Measurements from ENCODE around the gene HOXB1. TPM values are rescaled to one million over a fixed set of nuclear protein-coding genes. Genes with fewer than 3 reads are reported as not detected.
"Not testable (repeated sequence)": the region's sequence is repeated elsewhere in the genome, so short reads cannot be mapped to it uniquely, and the experiment has no call there.

The HOXB1 gene
- total and polyA plus RNA-seq, 12 donors = not detected

- 74 to 86% methylated on average over 2 of the region's 2 CpGs for WGBS, 2 donors
- intact Hi-C loops (cut with DNase I) = no loop called here
- H3K9me3 ChIP-seq = no peaks in the 10 kb centered on the region
- no peak overlapping the region for H3K27ac ChIP-seq
- H3K4me1 ChIP-seq = peaks cover 0 to 16% (median 0%) of the 10 kb centered on the region in 9 donors
- H3K4me3 ChIP-seq = no peak overlapping the region
- TF ChIP-seq CTCF (IDR thresholded peaks at IDR 0.05) = no peak
- no peaks in the 10 kb centered on the region for H3K36me3 ChIP-seq
- ATAC-seq (no peak), DNase-seq (no peak)
- peaks cover 0 to 91% (median 61%) of the 10 kb centered on the region in 7 donors for H3K27me3 ChIP-seq
Measured at GRCh38 chr17:48484850-48485249, 46.0 kb downstream of the HOXB1 start.

- DNase-seq (no peak), ATAC-seq (no peak)
- H3K27me3 ChIP-seq = peaks cover 0 to 90% (median 55%) of the 10 kb centered on the region in 7 donors
- H3K27ac ChIP-seq = no peak overlapping the region
- 91 to 92% methylated on average over 3 of the region's 3 CpGs for WGBS, 2 donors
- intact Hi-C loops (cut with DNase I) = no loop called here
- H3K36me3 ChIP-seq = no peaks in the 10 kb centered on the region
- H3K4me3 ChIP-seq = no peak overlapping the region
- no peaks in the 10 kb centered on the region for H3K9me3 ChIP-seq
- peaks cover 0 to 16% (median 0%) of the 10 kb centered on the region in 9 donors for H3K4me1 ChIP-seq
- TF ChIP-seq CTCF (IDR thresholded peaks at IDR 0.05) = no peak
Measured at GRCh38 chr17:48484256-48484655, 46.6 kb downstream of the HOXB1 start.

- no peaks in the 10 kb centered on the region for H3K36me3 ChIP-seq
- DNase-seq (no peak), ATAC-seq (peak in 2 of 8 donors; percentile 42 to 68)
- H3K27me3 ChIP-seq = peaks cover 0 to 89% (median 49%) of the 10 kb centered on the region in 7 donors
- H3K4me3 ChIP-seq = no peak overlapping the region
- no peaks in the 10 kb centered on the region for H3K9me3 ChIP-seq
- H3K4me1 ChIP-seq = peaks cover 0 to 16% (median 0%) of the 10 kb centered on the region in 9 donors
- TF ChIP-seq CTCF (IDR thresholded peaks at IDR 0.05) = no peak
- no peak overlapping the region for H3K27ac ChIP-seq
- 34 to 35% methylated on average over 6 of the region's 6 CpGs for WGBS, 2 donors
- intact Hi-C loops (cut with DNase I) = no loop called here
Measured at GRCh38 chr17:48483471-48484131, 47.2 kb downstream of the HOXB1 start.

- Histone ChIP-seq H3K4me3 (no peak overlapping the region), H3K27me3 (peaks cover 0 to 89% (median 49%) of the 10 kb centered on the region in 7 donors), H3K4me1 (peaks cover 0 to 16% (median 0%) of the 10 kb centered on the region in 9 donors), H3K36me3 (no peaks in the 10 kb centered on the region), H3K27ac (peak overlapping the region in 1 of 10 donors; percentile 37), H3K9me3 (no peaks in the 10 kb centered on the region)
- ATAC-seq = no peak
- DNase-seq = no peak
- 71 to 73% methylated on average over 6 of the region's 6 CpGs for WGBS, 2 donors
- intact Hi-C loops (cut with DNase I) = no loop called here
- TF ChIP-seq CTCF (IDR thresholded peaks at IDR 0.05) = no peak
Measured at GRCh38 chr17:48483004-48483403, 47.8 kb downstream of the HOXB1 start.

- intact Hi-C loops (cut with DNase I); H3K27ac ChIP-seq; H3K36me3 ChIP-seq; DNase-seq; H3K4me3 ChIP-seq; H3K9me3 ChIP-seq; ATAC-seq: not testable (repeated sequence)
- H3K27me3 ChIP-seq = peaks cover 0 to 89% (median 55%) of the 10 kb centered on the region in 7 donors
- WGBS, 2 donors = 86 to 94% methylated on average over 4 of the region's 4 CpGs
- H3K4me1 ChIP-seq = peaks cover 0 to 16% (median 0%) of the 10 kb centered on the region in 9 donors
Measured at GRCh38 chr17:48482301-48482700, 48.5 kb downstream of the HOXB1 start.
